Ovary (tissue), 9 donors: ENCODE measurements around the gene RPS6KA4. TPM values are rescaled to one million over a fixed set of nuclear protein-coding genes. Genes with fewer than 3 reads are reported as not detected.

Source experiments
- DNase-seq, 5 donors: peaks; one replicate each; pipeline ENCODE4 v3.0.0-alpha.2; 2019 to 2020
- H3K27ac ChIP-seq, 2 donors: fragments of 200-600 bp; one replicate each; pipeline versions ENCODE4 v1.5.1 to v1.8.0; 2019 to 2022
- H3K27me3 ChIP-seq: fragments of 200-600 bp; one replicate; pipeline ENCODE4 v1.8.0; 2022
- H3K36me3 ChIP-seq: fragments of 200-600 bp; sonication (generic); one replicate; pipeline ENCODE4 v1.5.1; 2019
- H3K4me1 ChIP-seq: one replicate; pipeline ENCODE4 v1.8.1; 2013; ENCODE audit warnings: mild to moderate bottlenecking, moderate library complexity; ENCODE audit not compliant: insufficient read depth
- H3K4me3 ChIP-seq: fragments of 200-600 bp; sonication (generic); one replicate; pipeline ENCODE4 v1.5.1; 2017
- H3K9me3 ChIP-seq, 2 donors: fragments of 200-600 bp in 1 of 2; sonication (generic) in 1 of 2; one replicate each; pipeline versions ENCODE4 v1.5.1 to v1.8.1; 2013 to 2019; ENCODE audit warnings: mild to moderate bottlenecking in 1 of 2, moderate library complexity in 1 of 2
- CTCF ChIP-seq, 3 donors: fragments of 450-650 bp in 2 of 3; fragments of 200-600 bp in 1 of 3; IDR thresholded peaks; one replicate each; pipeline versions ENCODE4 v1.5.1 to v1.8.0; 2016 to 2022; ENCODE audit warnings: antibody characterized with exemption in 3 of 3, mild to moderate bottlenecking in 1 of 3
- EP300 ChIP-seq: sonication (generic); formaldehyde crosslinking; IDR thresholded peaks from one replicate; pipeline ENCODE4 v1.6.1; 2017; ENCODE audit warnings: antibody characterized with exemption
- POLR2A ChIP-seq: fragments of 450-650 bp; IDR thresholded peaks from one replicate; pipeline ENCODE4 v1.6.1; 2017; ENCODE audit warnings: antibody characterized with exemption, mild to moderate bottlenecking, moderate library complexity
- WGBS, 3 donors: extraction: QIAGEN DNeasy Blood & Tissue Kit in 1 of 3; methylation state at CpG; one replicate each; pipeline versions ENCODE4 v1.1.5 to v1.1.7; 2013 to 2017; 5-methylcytosine and 5-hydroxymethylcytosine counted together
- intact Hi-C, 4 donors: fragments of 100-400 bp; cut with DNase I; formaldehyde crosslinking; loops; one replicate each; pipeline versions ENCODE4 v1.11.0 to v1.15.1; 2022 to 2023
- polyA plus RNA-seq, 2 donors: library from polyadenylated mRNA; stranded (reverse); fragments of 200-250 nt in 1 of 2; fragments of 350-450 nt in 1 of 2; fragmentation: Illumina TruSeq in 1 of 2; extraction: RNeasy Lipid Tissue Mini Kit (QIAGEN cat#74804) in 1 of 2; gene quantifications; one replicate each; pipeline ENCODE4 v1.2.3, GENCODE V29; 2013 to 2014
- total RNA-seq, 7 donors: library from RNA; depleted of rRNA in 2 of 7; stranded (reverse); fragments of >200 nt in 2 of 7; fragmentation: NEBNext Ultra II Directional in 3 of 7; extraction: Animal tissue kit (Norgen Biotek cat#: 25700) in 3 of 7; gene quantifications; one replicate each; pipeline versions ENCODE4 v1.1.0 to v1.2.4, GENCODE V29; 2016 to 2023
- donor health status: DM: no; HTN: no; CAD: no; lungs with moderate emphysema.
- donor health status: DM: no; HTN: no; CAD: no.
- donor health status: Bipolar disorder and iron deficiency.
- donor health status: DM: yes; HTN: yes; CAD: no.
- donor health status: DM: no; HTN: no; CAD: no.
- donor health status: DM: yes; HTN: yes; CAD: no.

RPS6KA4 gene
- total and polyA plus RNA-seq, 9 donors: 4.0 to 31.4 (median 14.9) TPM

- Histone ChIP-seq H3K4me3 (no peak overlapping the region), H3K27ac (no peak overlapping the region), H3K27me3 (no peaks in the 10 kb centered on the region), H3K4me1 (peaks cover 2% of the 10 kb centered on the region), H3K36me3 (no peaks in the 10 kb centered on the region), H3K9me3 (no peaks in the 10 kb centered on the region)
- DNase-seq: no peak
- WGBS, 3 donors: 87 to 92% (median 90%) methylated on average over 28 of the region's 28 CpGs
- TF ChIP-seq EP300 (no peak), POLR2A (no peak), CTCF (IDR thresholded peaks at IDR 0.05) (no peak)
- intact Hi-C loops: no loop called here
Measured at GRCh38 chr11:64344787-64345186, 14.2 kb upstream of the RPS6KA4 start.

- no peak overlapping the region for H3K27ac ChIP-seq
- no peaks in the 10 kb centered on the region for H3K36me3 ChIP-seq
- H3K9me3 ChIP-seq: no peaks in the 10 kb centered on the region
- H3K27me3 ChIP-seq: no peaks in the 10 kb centered on the region
- no peak overlapping the region for H3K4me3 ChIP-seq
- DNase-seq: no peak
- TF ChIP-seq CTCF (IDR thresholded peaks at IDR 0.05) (no peak), POLR2A (no peak), EP300 (no peak)
- no peaks in the 10 kb centered on the region for H3K4me1 ChIP-seq
- intact Hi-C loops: no loop called here
- 89 to 91% (median 89%) methylated on average over 12 of the region's 12 CpGs for WGBS, 3 donors
Measured at GRCh38 chr11:64347193-64347867, 11.6 kb upstream of the RPS6KA4 start.

GRCh38 chr11:64348383-64349024, 10.5 kb upstream of the RPS6KA4 start:
- Histone ChIP-seq H3K36me3 (no peaks in the 10 kb centered on the region), H3K9me3 (no peaks in the 10 kb centered on the region), H3K4me3 (no peak overlapping the region), H3K4me1 (no peaks in the 10 kb centered on the region), H3K27ac (no peak overlapping the region), H3K27me3 (no peaks in the 10 kb centered on the region)
- WGBS, 3 donors: 66 to 72% (median 68%) methylated on average over 14 of the region's 14 CpGs
- TF ChIP-seq POLR2A: no peak
- TF ChIP-seq CTCF (IDR thresholded peaks at IDR 0.05): no peak
- TF ChIP-seq EP300: no peak
- DNase-seq: no peak
- intact Hi-C loops: no loop called here

- 87 to 90% (median 90%) methylated on average over 7 of the region's 7 CpGs for WGBS, 3 donors
- Histone ChIP-seq H3K27me3 (no peaks in the 10 kb centered on the region), H3K27ac (no peak overlapping the region), H3K9me3 (no peaks in the 10 kb centered on the region), H3K4me1 (no peaks in the 10 kb centered on the region), H3K4me3 (no peak overlapping the region), H3K36me3 (no peaks in the 10 kb centered on the region)
- intact Hi-C loops: no loop called here
- no peak for DNase-seq
- TF ChIP-seq EP300 (no peak), POLR2A (no peak), CTCF (IDR thresholded peaks at IDR 0.05) (no peak)
Measured at GRCh38 chr11:64349025-64349387, 10.0 kb upstream of the RPS6KA4 start.
